ENCODE data around the gene PFDN1.
A peak's percentile ranks its signal among the peaks of the same experiment; 100 is the strongest.

GRCh38 chr5:140302786-140303639, at the start of gene PFDN1:
- peak; percentile 61; the same call in 1 of the 2 replicates for TF ChIP-seq POLR2AphosphoS5 (IDR thresholded peaks at IDR 0.05; ENCODE audit: low read depth, low read length)
- TF ChIP-seq TAF1 (IDR thresholded peaks at IDR 0.05; ENCODE audit: low read depth, low read length): peak; percentile 72
- TF ChIP-seq POLR2A (IDR thresholded peaks at IDR 0.05; ENCODE audit: low read depth, low read length): peak; percentile 86
- no peak for TF ChIP-seq SPI1 (IDR thresholded peaks at IDR 0.05; ENCODE audit: low read depth, low read length)
- TF ChIP-seq PAX5 (IDR thresholded peaks at IDR 0.05; ENCODE audit: insufficient read depth, low read length, severe bottlenecking): no peak
- peak; percentile 62; the same call in 1 of the 2 replicates for TF ChIP-seq POU2F2 (IDR thresholded peaks at IDR 0.05; ENCODE audit: low read depth, low read length)

All from GM12891 (cell line).